GM18519 (cell line): Measurements from ENCODE around the gene GJD2.

Experiments used
- ATAC-seq: cut with Tn5 transposase; IDR thresholded peaks from one replicate; pipeline ENCODE4 v1.9.1; 2021; ENCODE audit warnings: mild to moderate bottlenecking, moderate library complexity; ENCODE audit not compliant: unreplicated experiment, low FRiP score

Gene GJD2

DNA sequence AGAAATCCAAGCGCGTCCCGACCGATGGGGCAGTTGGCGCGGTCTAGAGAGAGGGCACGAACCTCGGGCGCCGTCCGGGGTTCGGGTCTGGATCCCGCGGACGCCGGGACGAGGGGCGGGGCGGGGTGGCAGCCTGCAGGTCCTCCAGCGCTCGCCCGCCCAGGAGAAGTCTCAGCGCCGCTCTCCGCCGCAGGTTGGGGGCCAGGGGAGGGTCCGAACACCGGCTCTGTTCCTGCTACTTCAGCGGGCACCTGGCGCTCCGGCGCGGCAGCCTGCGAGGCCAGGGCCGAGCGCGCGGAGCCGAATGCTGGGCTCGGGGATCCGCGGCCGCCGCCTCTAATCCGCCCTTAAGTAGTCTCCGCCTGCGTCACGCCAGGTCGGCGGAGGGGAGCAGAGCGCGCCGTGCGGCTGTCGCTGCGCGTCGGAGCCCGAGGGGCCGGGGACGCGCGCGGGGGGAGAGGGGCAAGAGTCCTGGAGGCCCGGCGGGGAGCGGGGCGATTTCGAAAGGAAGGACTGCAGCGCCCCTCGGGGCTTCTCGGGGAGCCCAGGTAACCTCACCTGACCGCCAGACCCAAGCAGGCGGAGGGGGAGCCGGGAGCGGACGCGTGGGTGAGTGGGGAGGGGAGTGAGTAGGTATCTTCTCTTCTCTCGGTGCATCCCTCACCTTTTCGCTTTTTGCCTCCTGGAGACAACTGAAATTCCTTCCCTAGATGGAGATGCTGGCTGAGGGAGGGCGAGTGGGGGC is at the start of gene GJD2:
Gene GJD2, minus strand, starts transcription at position 325 of the 745 bp plus-strand sequence. CDS start 510 bp downstream, outside the sequence.
- ATAC-seq = no peak

DNA sequence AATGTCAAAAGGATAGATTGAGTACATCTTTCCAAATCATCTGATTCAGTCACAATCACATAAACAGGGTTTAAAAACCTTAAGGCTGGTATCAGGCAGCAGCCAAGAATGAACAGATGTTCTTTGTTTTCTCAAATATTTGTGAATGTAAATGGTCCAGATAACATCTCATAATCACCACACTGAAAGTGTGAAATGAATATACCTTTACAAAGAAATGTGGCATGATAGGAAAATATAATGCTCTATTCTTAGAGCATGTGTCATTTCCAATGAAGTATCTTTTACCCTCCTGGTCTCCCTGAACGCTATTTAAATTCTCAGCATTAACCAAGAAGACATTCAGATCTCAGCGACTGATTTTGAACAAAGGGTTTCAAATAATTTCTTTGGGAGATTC is 49.3 kb upstream of the GJD2 start:
- ATAC-seq = no peak

DNA sequence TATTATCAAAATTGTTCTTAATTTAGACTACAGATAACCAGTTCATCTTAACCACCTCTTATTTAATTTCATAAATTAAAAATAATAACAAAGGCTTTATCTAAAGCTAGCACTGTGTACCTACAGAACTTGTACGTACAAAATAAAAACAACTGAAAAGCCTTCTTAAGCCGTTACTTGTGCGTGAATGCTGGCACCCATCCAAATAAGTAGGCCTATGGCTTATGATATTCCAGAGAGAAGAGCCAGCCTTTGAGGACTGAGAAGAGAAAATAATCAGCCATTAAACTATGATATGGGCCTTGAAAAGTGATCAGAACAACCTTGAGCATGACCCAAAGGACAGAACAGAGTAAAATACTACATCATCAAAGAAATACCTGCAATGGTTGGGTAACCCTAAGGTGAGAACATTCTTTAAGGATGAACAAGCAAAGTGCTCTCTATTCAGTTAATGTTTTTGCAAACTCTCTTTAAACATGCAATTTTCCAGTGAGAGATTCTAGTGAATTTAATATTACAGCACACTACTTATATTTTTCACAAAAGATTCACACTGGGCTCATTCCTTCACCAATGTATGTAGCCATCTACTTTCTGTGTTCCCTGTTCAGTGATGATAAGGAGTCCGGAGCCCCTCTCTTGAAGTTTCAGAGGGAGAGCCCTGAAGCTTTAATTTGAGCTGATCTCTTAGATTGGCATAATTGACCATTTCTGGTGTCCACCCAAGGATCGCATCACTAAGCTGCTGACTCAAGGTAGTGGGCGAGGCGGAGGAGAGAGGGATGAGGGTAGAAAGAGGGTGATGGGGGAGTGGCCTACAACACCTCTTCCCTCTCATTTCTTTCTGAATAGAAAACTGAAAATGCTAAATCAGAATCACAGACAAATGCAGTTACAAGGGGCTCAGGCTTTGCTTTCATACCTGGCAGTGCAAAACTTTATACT is 48.3 kb upstream of the GJD2 start:
- ATAC-seq = no peak

DNA sequence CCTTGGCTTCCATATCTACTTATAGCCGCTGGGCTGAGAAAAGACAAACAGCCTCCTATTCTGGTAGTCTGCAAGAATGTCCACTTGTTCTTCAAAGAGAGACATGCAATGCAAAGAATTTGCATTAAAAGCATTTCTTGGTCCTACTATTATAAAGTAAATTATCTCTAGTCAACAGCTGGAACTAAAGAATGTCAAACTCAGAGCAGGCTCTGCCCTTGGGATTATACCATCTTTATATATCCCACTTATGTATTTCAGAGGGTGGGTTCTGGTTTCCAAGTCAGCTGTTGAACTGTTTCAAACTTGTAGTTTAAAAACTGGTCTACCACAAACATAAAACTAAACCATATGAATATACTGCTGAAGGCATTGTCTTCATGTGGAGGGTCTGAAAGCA is 47.6 kb upstream of the GJD2 start:
- no peak for ATAC-seq

DNA sequence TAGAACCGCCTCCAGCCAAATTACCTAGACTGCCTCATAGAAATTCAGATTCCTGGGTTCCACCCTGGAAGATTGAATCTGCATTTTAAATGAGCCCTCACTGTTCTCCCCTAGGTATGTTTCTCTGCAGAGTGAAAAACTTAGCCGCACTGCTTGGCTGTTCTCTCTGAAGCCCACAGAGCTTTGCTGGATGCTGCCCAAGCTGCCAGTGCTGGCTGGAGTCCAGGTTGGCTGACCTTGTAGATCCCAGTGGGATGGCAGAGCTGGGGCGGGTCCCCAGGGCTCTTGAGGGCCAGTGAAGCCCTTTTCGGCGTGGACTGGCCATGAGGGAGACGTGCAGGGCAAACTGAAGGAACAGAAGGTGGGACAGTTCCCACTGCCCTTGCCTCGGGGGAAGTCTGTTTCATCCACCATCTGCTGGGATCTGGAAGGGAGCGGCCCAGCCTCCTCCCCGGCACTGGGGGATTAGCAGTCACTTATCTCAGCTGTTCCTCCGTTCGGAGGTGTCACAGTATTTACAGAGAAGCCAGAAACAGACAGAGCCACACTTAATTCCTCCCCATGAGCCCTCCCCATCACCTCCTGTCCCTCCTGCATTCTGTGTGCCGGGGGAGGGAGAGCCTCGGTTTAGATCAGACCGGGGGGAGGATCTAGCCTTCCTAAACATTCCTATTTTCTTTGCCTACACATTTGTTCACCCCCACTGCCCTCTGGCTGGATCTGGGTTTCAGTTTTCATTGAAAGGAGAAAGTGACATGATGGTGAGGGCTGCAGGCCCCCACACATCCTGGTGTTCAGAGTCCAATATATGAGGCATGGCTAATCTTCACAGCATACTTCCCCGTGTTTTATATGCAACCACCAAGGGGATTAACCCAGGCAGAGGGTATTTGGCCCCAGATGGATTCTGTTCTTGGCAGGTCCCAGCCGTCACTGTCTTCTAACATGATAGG is 44.6 kb upstream of the GJD2 start:
- ATAC-seq = no peak

DNA sequence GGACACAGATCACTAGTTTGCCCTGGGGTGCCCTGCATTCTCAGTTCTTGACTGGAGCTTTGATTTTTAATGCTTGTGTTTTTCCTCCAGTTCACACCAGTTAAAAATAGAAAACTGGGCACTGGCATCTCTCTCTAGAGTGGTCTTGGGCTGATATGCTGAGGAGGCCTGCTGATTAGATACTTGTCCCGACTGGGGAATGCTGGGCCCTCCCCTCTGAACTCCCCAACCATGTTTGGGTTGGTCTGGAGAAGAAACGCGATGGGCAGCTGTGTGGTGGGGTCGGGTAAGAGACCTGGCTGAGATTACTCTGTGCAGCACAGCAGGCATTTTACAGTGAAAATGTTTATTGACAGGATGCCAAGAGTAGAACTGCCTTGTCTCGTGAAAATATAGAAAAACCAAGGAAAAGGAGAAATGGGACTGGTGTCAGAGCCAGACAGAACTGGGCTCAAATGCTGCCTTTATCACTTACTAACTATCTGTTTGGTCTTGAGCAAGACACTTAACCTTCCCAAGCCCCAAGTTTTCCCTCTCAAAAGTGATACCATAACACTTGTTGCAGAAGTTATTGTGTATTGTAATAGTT is 42.1 kb upstream of the GJD2 start:
- ATAC-seq = no peak

DNA sequence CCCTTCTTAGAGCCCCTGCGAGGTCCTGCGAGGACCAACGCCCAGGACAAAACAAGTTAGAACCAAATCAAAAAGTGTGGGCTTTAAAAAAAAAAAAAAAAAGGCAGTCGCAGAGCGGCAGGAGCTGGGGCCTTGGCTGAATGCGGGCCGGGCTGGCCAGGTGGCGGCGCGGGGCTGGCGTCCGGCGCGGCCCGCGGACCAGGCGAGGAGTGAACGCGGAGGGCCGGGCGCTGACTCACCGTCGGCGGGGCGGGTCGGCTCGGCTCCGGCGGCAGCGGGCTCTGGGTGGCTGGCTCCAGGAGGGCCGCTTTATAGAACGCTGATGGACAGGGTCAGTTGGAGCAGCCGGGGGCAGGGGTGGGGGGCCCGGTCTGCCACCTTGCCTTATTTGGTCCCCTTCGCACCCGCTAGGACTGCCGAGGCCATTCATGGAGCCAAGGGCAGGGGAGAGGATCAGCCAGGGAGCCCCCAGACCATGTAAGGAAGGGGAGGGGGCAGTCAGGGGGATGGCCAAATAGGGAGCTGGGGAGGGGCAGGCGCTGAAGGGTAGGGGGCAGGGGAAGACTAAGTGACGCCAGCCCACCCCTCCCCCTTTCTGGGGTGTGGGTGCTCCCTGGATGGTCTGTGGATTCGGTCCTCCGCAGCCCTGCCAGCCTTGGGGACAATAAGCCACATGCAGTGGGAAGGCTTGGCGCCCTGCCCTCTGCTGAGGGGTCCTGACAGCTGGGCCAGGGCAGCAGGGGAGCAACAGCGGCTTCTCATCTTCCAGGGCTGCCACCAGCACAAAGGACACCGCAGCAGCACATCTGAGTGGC is 40.7 kb upstream of the GJD2 start, which contains the start of gene ACTC1:
Gene ACTC1, minus strand, starts transcription at position 283 of the 815 bp plus-strand sequence. CDS start 741 bp downstream, outside the sequence.
- ATAC-seq = no peak

DNA sequence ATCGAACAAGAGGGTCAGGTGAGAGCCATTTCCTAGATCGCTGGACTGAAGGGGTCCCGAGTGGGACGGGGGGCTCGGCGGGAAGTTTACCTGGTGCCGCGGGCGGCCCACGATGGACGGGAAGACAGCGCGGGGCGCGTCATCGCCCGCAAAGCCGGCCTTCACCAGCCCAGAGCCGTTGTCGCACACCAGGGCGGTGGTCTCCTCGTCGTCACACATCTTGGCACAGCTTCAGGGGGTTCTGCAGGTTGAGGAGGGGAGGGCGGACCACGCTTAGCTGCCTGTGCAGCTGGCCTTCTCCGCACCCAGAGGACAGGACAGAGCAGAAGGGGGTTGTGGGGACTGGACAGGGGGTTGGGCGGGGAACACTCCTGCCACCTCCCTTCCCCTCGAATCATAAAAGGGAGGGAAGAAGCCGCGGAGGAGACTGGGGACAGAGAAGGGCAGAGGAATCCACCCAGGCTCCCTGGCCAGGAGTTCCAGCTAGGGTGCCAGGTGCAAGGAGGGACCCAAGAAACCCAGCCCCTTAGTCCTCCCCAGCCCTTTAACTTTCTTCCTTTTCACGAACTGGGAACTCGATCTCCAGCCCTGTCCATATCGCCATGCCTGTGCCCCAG is 39.9 kb upstream of the GJD2 start:
- ATAC-seq = no peak

DNA sequence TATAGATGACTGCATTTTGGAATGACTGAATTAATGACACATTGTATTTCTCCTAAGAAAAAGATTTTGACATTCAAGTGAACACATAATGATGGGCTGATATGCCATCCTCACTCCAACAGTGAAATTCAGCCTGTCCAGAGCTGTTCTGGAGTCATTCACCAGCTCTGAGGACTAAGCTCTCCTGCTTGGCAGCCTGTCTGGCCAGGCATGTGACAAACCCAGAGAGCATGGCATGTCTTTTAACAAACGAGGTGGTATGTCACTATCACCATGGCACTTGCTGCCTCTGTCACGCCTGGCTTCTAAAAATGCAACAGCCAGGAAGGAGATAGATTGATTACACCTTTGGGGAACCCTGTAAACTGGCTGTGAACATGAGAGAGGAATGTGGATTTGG is 39.1 kb upstream of the GJD2 start:
- no peak for ATAC-seq

DNA sequence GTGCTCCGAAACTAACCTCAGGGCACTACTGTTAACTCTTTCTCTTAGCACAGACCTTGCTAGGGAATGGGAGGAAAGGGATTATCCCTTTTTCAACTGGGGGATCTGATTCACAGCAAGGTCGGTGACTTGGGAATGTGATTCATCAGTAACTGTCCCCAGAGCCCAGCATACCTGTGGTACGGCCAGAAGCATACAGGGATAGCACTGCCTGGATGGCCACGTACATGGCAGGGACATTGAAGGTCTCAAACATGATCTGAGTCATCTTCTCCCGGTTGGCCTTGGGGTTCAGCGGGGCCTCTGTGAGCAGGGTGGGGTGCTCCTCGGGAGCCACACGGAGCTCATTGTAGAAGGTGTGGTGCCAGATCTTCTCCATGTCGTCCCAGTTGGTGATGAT is 38.3 kb upstream of the GJD2 start:
- no peak for ATAC-seq

DNA sequence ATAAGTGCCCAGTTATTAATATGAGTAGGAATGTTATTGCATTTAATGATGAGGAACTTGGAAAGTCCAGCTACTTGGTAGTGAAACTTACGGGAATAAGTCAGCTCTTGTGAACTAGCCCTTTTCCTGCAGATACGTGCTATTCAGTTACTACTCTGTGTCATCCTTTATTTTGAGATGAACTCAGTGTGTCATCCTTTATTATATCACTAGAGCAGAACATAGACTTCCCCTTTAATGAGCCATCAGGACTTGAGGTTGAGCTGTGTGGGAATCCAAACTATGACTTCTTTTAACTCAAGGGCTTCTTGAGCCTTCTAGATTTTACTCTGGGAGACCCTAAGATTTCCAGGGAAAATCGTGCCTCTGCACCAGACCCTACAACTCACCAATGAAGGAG is 36.9 kb upstream of the GJD2 start:
- ATAC-seq = no peak

DNA sequence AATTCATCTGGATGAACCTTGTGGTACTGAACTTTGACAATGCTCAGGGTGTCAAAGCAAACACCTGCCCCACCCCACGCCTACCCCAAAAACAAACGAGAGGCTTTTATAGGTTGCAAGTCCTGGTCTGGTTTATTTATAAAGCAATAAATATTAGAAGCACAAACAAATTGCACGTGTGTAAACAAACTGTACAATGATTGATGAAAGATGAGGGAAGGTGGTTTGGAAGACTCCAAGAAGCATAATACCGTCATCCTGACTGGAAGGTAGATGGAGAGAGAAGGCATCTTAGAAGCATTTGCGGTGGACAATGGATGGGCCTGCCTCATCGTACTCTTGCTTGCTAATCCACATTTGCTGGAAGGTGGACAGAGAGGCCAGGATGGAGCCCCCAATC is 35.3 kb upstream of the GJD2 start:
- ATAC-seq = no peak

DNA sequence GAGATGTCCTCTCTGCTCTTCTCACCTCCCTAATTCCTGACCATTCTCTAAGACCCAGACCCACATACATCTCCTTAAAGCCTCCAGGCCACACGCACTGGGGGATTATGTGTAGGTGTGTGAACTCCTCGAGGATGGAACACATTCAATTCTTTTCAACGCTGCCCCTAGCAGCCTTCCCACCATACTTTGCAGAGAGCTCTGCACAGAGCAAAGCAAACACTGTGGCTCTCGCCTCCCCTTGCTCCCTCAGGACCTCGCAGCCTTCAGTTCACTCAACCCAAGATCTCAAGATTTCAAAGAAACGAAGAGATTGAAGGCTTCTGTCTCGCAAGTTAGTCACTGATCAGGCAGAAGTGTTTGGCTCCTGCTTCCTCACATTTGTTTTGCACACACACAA is 34.5 kb upstream of the GJD2 start:
- no peak for ATAC-seq

DNA sequence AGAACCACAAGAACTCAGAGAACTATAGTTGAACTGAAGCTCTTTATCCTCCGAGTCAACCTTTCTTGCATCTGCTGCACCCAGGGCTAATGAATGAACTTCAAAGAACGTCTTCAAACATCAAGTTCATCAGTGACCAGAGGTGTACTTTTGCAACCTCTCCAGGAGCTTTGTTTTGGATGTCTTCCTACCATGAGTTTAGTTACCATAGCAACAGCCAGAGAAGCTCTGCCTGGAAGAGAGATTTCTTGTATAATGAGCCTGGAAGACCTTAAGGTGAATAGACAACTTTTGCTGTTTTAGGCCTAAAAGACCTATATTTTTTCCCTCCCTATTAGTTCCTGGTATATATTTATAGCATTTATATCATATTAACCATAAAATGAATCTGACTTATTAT is 31.4 kb upstream of the GJD2 start:
- no peak for ATAC-seq

DNA sequence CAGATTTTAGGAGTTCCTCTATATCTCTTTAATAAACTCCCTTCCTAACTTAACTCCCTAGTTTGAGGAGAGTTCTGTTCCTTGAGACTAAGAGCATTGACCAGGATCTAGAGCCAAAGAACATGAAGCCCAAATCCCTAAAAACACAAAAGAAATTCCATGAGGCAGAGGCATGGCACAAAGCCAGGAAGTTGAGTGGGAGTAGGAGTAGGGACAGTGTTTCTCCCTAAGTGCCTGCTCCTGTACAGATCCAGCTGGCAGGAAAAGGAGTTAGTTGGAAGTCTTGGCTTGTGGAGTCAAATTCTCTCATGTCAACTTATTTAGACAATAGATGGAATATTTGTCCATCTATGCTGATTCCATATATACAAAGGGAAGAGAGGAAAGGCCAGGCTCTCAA is 29.2 kb upstream of the GJD2 start:
- no peak for ATAC-seq

DNA sequence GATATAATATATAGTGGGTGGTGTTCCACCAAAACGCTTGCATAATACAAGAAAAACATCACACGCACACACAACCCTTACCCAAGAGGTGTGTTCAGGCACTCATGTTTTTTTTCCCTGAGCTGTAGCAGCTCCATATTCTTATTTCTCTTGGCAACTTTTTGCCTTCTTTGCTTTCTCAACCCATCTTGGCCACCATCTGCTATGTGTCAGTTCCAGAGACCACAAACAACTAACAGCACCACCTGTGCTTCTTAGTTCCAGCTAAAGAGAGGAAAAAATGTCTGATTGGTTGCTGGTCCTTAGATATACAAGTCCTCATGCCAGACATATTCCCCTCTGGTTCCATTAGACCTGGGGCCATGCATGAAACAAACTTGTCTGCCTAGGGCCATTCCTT is 28.6 kb upstream of the GJD2 start:
- no peak for ATAC-seq

DNA sequence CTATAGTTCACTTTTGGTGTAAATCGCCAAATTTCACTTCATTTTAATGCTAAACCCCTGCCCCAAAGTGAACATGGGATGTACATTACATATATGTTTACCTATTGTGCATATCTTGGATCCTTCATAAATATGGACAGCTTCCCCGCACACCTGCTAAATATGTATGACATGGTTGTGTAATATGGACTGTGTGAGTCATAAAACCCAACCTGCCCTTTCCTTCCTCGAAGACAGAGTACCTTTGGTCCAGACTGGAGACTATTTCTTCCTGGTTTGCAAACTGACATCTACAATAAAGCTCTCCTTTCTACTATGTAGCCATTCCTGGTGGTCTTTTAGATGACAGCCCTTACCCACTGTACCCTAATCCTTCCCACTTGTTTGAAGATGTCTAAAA is 28.1 kb upstream of the GJD2 start:
- no peak for ATAC-seq

DNA sequence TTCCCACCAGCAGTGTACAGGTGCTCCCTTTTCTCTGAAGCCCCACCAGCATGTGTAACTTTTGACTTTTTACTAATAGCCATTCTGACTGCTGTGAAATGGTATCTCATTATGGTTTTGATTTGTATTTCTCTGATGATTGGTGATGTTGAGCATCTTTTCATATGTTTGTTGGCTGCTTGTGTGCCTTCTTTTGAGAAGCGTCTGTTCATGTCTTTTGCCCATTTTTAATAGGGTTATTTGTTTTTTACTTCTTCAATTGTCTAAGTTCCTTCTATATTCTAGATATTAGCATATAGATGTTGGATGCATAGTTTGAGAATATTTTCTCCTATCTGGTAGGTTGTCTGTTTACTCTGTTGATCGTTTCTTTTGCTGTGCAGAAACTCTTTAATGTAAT is 25.9 kb upstream of the GJD2 start:
- ATAC-seq = no peak

DNA sequence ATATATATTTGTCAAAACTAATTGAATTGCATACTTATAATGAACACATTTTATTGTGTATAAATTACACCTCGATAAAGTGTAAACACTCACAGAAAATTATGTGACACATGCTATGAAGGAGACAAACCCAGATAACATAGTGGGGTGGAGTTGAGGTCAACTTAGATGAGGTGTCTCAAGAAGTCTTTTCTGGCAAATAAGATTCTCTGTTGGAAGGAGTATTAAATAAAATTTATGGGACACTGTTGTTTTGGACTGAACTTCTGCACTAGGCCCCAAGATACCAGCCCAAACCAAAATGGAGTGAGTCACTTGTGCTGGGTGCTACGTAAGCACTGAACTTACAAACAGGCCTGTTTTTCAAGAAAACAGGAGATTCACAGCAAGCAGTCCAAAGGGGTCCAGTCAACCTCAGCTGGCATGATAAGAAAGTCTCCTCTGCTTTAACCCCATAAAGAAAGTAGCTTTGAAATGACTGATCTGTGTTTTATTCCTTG is 21.9 kb upstream of the GJD2 start:
- no peak for ATAC-seq
